GM19035 (cell line): ENCODE results near the gene CSNK1A1.
"Not testable (repeated sequence)": the region's sequence is repeated elsewhere in the genome, so short reads cannot be mapped to it uniquely, and the experiment has no call there.

Experiments
- ATAC-seq: cut with Tn5 transposase; IDR thresholded peaks from one replicate; pipeline ENCODE4 v1.9.1; 2021; ENCODE audit not compliant: unreplicated experiment

Gene CSNK1A1

DNA sequence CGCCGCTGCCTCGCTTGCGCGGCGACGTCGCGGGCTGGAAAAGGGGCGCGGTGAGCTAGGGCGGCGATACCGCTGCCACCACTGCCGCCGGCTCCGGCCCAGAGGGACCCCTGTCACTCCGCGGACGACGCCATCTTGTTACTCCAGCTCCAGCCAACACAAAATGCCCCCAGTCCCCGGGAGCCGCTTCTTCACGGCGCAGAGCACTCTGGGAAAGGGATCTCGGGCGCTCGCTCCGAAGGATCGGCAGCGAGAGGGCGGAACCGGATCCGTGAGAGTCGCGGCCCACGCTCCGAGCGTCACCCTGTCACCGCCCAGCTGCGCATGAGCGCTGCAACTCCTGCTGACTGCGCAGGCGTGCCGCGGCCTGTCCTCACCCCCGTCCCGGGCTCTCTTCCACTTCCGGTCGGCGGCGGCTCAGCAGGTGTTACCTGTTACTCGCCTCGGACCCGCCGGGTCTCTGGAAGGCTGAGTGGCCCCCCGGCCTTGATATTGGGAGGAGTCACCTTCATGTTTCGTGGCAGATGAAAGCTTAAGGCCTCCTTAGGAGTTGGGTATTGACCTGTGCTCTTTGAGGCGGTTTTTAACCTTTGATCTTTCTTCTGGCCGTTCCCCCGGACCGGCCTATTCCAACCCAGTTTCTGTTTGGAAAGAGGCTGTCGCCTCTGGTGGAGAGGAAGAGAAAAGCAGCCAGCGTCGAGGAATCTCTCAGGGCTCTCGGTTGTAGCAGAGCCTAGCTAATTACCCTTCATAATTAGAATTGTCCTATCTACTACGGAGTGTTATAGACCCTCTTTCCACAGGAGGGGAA is at the start of gene CSNK1A1:
Gene CSNK1A1, minus strand, starts transcription at position 213 of the 811 bp plus-strand sequence. CDS start 475 bp downstream, outside the sequence.
- peak; percentile 88 for ATAC-seq

DNA sequence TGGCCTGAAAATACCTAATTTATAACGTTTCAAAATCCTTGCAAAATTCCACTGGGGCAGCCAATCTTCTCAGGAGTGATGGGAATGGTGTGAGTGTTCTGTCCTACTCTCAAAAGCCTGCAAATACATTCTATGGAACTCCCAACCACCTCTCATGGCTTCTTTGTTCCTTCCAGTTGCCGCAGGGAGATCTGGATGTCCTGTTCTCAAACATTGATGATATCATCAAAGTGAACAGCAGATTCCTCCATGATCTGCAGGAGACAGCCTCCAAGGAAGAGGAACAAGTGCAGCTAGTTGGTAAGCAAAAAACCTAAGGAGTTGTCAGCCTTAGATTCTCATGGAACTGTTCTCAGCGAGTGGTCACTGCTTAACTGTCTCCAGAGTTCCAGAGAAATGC is 49.7 kb upstream of the CSNK1A1 start:
- no peak for ATAC-seq

DNA sequence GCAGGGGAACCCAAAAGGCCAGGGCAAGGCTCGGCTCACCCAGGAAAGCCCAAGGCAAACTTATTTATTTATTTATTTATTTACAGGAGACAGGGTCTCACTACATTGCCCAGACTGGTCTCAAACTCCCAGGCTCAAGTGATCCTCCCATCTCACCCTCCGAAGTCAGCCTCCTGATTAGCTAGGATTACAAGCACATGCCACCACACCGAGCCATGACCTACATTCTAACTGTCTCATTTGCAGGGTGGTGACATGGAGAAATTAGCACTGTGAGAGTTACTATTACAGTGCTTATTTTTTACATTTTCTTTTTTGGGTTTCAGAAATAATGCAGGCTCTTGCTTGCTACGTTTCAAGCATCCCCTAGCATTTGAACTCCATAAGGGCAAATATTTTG is 48.1 kb upstream of the CSNK1A1 start:
- no peak for ATAC-seq

DNA sequence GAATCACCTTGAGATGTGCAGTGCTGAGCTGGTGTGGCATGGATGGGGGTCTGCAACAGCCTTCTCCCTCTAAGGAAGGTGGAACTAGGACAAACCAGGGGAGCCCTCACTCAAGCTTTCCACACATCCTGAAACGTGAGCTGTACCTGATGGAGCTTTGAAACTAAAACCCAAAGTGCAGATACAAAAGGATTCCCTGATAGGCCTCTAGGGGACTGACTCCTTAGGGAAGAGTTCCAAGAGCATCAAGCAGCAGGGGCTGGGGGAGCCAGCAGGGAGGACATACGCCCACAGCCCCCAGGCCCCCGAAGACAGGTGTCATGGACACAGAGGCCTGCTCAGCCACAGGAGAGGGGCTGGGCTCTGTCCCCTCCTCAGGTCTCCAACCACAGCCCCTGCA is 47.7 kb upstream of the CSNK1A1 start:
- ATAC-seq = no peak

DNA sequence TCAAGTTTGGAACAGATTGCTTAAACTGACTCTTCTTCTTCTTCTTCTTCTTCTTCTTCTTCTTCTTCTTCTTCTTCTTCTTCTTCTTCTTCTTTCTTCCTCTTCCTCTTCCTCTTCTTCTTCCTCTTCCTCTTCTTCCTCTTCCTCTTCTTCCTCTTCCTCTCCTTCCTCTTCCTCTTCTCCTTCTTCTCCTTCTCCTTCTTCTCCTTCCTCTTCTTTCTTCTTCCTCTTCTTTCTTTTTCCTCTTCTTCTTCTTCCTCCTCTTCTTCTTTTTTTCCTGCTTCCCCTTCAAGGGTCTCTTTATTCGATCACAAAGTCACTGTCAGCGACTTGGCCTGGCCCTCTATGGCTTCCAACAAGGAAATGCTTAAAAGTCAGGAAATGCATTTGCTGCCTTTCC is 47.0 kb upstream of the CSNK1A1 start:
- ATAC-seq = not testable (repeated sequence)

DNA sequence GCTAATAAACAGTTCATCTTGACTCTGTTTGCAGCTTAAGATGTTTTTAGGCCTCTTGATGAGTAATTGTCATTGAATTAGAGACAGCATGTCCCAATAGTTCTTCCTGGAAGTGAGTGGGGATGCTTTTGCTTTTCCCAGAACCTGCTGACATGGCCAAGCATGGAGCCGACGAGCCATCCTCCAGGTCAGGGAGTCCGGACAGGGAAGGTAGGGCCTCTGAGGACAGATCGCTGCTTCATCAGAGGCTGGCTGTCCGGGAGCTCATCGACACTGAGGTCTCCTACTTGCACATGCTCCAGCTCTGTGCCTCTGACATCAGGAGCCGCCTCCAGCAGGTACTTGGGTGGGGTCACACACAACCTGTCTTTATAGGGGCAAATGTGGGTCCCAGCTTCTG is 46.4 kb upstream of the CSNK1A1 start:
- ATAC-seq = no peak

DNA sequence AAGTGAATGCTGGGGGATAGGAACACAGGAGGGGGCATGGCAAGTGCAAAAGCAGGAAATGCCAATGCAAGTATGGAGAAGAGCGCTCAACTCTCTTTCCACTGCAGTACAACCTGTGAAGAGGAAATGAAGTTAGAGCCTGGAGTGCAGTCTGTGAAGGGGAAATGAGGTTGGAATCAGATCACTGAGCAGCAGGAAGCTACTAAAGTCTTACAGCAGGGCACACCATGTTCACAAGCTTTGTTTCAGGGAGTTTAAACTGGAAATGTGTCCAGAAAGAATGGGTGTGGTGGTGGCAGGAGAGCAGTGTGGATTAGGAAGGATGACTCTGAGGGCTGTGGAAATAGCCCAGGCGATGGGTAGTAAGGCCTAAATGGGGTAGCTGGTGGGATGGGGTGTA is 45.5 kb upstream of the CSNK1A1 start:
- ATAC-seq = no peak

DNA sequence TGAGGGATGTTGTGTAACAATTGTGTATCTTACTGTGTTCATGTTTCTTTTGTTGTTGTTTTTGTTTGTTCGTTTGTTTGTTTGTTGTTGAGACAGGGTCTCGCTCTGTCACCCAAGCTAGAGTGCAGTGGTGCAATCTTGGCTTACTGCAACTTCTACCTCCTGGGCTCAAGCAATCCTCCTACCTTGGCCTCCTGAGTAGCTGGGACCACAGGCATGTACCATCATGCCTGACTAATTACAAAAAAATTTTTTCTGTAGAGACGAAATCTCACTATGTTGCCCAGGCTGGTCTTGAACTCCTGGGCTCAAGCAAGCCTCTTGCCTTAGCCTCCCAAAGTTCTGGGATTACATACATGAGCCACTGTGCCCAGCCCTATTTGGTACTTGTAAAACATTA is 43.9 kb upstream of the CSNK1A1 start:
- ATAC-seq = not testable (repeated sequence)

DNA sequence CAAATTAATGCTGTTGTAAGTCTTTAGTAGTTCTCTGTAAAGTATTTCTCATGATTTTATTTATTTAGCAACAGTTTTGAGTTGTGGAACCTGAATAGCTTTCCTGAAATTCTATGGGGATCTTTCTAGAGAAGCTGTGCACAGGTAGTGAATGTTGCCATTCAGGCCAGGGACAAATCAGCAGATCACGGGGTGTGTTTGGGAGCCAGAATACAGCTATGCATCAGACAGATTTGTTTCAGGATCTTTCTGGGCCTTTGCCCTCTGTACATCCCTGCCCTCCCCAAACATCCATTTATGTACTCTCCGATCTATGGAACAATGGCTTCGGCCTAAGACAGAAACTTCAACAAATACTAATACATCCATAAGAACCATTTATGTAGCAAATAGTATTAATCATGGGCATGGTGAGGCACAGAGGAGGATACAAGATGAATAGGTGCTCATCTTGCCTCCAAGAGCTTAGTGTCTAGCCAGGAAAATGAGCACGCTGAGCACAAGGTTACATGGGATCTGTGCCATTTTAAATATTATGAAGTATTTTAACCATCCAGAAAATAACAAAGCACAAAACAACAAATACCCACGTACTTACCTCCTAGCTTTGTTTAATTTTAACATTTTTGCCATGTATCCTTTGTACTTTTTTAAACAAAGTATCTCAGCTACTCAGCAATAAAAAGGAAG is 43.1 kb upstream of the CSNK1A1 start:
- ATAC-seq = no peak

DNA sequence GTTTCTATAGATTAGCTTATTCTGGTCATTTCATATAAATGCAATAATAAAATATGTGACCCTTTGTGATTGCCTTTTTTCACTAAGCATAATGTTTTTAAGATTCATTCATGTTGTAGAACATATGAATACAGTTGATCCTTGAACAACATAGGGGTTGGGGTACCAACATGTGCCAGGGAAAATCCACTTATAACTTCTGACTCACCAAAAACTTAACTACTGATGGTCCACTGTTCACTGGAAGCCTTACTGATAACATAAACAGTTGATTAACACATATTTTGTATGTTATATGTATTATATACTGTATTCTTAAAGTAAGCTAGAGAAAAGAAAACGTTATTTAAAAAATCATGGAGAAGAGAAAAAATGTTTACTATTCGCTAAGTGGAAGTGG is 42.1 kb upstream of the CSNK1A1 start:
- no peak for ATAC-seq

DNA sequence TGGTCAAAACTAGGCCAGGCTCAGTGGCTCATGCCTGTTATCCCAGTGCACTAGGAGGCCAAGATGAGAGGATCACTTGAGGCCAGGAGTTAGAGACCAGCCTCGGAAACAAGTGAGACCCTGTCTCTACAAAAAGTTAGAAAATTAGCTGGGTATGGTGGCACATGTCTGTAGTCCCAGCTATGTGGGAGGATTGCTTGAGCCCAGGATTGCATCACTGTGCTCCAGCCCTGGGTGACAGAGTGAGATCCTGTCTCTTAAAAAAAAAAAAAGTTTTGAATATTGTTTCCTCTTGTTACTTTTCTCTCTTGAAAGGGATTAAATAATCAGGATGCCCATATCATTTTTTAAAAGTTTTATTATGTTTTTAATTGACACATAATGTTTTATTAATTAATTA is 37.7 kb upstream of the CSNK1A1 start:
- no peak for ATAC-seq

DNA sequence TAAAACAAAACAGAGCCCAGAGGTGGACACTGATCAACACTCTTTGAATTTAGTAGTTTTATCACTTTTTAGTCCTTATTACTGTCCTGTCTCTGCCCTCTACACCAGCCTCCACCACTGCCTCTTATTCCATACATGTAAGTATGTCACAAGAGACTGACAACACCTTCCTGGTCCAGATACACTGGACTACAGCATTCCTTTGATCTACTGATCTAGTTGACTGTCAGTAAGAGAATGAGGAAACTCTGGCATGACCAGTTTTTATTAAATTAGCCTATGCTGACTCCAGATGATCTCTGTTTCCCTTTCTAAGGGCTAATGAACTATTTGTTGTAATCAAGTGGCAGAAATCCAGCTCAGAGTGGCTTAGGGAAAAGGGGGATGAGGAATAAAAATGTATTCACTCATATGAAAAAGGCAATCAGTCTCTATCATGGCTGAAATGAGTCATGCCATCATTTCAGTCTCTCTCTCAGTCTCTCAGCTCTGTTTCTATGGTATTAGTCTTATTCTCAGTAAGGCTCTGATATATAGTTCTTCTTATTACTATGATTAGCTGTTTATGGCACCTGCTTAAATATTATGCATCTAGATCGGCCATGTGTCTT is 35.6 kb upstream of the CSNK1A1 start:
- no peak for ATAC-seq

DNA sequence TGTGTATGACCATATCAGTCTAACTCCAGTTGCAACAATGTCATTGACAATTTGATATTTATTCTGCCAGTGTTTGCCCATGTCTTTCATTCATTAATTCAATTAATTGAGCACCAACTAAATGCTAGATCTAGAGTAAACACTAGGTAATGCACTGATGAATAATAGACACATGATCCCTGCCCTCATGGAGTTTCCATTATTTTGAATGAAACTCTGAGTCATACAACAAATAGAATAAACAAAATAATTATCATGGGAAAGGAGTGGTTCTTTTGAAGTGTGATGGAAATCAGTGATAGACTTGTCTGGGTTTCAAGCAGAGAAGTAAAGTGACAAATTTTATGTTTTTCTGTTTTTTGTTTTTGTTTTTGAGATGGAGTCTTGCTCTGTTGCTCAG is 34.7 kb upstream of the CSNK1A1 start:
- ATAC-seq = no peak

DNA sequence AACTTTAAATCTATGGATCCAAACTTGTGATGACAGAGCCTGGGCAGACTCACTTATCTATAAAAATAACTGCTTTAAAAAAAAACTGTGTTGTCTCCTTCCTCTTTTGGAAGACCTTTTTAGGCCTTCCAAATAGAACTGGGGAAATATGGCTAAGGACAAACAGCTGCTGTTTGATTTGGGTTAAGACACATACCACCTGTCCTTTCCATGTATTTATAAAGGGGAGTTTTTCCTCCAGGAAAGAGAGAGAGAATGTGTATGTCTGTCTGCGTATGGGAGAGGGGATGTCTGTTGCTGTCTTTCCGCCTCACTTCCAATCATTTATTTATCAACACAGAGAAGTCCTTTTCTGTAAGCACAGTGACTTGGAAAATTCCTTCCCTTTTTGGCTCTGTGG is 32.9 kb upstream of the CSNK1A1 start:
- ATAC-seq = no peak

DNA sequence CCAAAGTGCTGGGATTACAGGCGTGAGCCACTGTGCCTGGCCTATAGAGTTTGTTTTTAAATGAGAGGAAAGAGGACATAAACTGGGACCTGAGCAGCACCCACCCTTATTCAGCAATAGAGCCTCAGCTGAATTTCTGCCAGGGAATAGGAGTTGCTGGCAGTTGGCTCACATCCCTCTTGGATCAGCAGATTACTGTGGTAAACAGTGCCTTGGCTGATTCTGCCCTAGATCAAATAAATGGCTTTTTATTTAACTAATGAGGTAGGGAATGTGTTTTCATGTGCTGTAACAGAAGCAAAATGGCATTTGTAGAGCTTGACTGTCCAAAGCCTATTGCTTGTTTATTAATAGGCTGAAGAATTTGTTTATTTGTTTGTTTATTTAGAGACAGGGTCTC is 32.2 kb upstream of the CSNK1A1 start:
- ATAC-seq = no peak

DNA sequence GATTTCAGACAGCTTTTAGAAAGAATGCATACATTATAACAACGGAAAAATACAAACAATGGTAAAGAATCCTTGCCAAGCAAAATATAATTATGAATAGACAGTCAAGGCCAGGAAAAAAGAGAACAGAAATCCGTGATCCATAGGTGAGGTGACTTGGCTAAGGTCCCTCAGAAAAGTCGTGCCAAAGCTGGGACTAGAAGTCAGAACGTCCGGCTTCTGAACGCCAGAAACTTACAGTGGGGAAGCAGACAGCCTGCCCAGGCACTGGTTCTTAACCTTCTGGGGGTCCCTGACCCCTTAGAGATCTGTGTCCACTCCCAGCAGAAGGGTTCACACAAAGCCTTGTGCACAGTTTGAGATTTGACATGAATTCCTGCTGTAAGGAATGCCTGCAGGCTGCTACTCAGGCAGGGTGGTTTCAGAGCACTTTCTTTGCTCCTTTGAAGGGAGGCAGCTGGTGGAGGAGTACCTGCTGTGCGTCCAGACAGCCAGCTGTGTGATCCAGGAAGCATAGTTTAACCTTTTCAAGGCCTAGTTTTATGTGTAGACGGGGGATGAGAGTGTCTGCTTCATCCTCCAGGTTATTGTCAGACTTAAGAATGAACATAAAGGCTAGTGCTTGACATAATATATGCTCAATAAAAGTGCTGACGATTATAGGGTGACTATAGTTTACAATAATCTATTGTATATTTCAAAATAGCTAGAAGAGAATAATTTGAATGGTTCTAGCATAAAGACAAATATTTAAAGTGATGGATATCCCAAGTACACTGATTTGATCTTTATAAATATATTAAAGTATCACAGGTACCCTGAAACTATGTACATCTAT is 30.9 kb upstream of the CSNK1A1 start:
- no peak for ATAC-seq

DNA sequence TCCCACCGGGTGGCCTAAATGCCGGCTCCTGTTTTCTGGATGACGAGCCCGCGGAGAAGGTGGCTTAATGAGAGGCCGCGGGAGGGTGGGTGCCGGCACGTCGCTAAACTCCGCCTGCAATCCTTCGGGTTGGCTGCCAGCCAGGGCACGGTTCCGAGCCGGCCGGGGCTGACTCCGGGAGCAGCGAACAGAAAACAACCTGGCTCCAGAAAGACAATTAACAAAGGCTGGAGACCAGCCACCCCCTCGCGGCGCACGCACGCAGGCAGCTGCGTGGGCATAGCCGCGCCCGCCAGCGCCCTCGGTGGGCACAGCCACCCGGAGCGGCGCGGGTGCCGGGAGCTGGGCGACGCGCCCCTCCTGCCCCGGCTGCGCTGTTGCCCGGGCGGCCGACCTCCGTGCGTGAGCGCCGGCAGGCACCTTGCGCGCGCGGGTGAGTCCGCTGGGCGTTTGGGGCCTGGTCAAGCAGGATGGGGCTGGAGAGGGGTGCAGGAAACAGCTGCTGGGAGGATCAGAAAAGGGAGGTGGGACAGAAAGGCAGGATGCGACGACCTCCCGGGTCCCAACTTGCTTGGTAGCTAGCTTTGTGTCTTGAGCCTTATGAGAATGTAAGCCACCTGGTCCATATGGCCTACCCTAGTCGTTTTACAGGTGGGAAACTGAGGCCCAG is 30.1 kb upstream of the CSNK1A1 start, which contains the start of gene ARHGEF37:
Gene ARHGEF37, plus strand, starts transcription at position 307 of the 670 bp plus-strand sequence. CDS start 16,272 bp downstream, outside the sequence.
- no peak for ATAC-seq

DNA sequence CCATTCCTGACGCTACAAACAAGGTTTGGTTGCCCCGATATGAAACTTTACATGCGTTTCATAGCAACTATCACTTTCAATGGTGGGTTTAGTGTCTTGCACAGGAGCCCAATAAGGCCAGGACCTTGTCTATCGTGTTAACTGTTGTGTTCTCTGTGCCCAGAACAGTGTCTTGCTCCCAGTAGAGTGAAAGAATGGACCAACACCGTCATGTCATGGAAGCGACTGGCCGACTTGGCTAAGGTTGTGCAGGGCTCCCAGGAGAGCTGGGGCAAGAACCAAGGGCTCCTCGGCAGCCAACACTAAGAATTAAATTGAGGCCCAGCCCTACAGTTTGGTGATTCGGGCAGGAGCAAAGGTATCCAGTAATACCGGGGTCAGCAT is 29.6 kb upstream of the CSNK1A1 start:
- ATAC-seq = no peak

DNA sequence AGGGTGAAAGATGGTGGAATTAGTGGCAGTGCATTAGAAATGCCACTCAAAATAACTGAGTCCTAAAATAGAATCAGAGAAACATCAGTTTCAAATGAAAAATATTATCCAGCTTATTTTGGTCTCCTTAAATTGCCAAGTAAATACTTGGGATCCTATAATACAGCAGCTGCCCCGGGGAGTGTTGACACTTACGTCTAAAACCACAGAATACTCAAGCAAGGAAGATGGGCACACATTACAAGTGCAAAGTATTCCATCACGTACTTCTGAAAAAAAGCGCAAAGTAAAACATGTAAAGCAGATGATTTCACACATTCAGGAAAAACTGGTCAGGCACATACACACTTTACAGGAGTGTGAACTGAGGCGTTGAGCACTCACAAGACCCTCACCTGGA is 27.7 kb upstream of the CSNK1A1 start:
- no peak for ATAC-seq

DNA sequence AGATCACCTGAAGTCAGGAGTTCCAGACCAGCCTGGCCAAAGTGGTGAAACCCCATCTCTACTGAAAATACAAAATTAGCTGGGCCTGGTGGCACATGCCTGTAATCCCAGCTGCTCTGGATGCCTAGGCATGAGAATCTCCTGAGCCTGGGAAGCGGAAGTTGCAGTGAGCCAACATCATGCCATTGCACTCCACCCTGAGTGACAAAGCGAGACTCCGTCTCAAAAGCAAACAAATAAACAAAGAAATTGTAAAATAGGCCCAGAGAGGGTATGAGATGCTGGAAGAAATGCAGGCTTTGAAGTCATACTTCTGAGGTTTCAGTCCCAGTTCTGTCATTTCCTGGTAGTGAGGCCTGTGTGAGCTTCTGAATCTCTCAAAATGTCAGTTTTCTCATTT is 24.8 kb upstream of the CSNK1A1 start:
- ATAC-seq = no peak

DNA sequence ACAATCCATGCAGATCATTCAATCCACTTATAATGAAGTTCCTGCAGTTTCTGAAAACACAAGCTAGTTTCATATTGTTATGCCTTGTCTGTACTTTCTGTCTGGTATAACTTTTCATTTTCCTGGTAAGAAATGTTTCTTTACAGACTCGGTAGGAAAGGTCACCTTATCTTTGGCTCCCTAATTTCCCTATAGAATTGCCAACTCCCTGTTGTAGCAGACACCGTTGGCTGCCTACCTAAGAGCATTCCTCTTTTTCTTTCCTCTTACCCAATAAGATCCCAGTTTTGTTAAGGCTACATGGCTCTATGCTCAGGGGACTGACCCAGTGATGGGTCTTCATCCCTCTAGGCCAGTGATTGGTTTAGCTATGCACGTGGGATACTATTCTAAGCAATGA is 23.9 kb upstream of the CSNK1A1 start:
- ATAC-seq = no peak
